Stomach (tissue), 4 donors: ENCODE measurements around the gene CEP350.

Experiments
- EP300 ChIP-seq: sonication (generic); formaldehyde crosslinking; IDR thresholded peaks from one replicate; pipeline ENCODE4 v1.6.1; 2017; ENCODE audit warnings: antibody characterized with exemption
- POLR2A ChIP-seq, 4 donors: fragments of 450-650 bp; IDR thresholded peaks; one replicate each; pipeline ENCODE4 v1.6.1; 2016; ENCODE audit warnings: antibody characterized with exemption in 4 of 4, control low read depth in 2 of 4, mild to moderate bottlenecking in 1 of 4, moderate library complexity in 1 of 4
- POLR2AphosphoS5 ChIP-seq, 3 donors: sonication (generic); formaldehyde crosslinking; IDR thresholded peaks; one replicate each; pipeline ENCODE4 v1.6.1; 2016; ENCODE audit warnings: antibody characterized with exemption in 3 of 3
- TF ChIP-seq, protein P1 (sequence below), 7 experiments: fragments of 450-650 bp in 4 of 7; fragments of 200-600 bp in 3 of 7; sonication (generic) in 3 of 7; IDR thresholded peaks; one replicate each; pipeline ENCODE4 v1.5.1; 2016 to 2019; ENCODE audit warnings: antibody characterized with exemption in 7 of 7, control low read depth in 2 of 7, mild to moderate bottlenecking in 1 of 7

DNA sequence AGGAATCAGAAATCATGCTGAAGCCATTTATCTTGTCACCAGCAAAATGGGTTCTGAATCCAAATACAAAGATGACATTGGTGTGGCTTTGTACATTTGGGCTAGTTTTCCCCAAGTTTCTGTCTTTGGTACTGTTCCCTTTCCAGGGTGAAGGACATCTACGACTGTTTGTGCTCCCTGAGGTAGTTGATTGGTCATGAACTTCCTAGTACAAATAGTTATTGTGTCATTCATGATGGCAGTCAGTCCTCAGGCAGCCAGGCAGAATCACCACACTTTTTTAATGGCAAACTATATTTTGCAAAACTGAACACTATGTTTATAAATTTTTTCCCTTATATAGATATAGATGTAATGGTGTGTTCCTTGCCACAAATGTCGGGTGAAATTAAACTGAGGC lies 46.0 kb downstream of the CEP350 start:
- TF ChIP-seq, protein P1, sequence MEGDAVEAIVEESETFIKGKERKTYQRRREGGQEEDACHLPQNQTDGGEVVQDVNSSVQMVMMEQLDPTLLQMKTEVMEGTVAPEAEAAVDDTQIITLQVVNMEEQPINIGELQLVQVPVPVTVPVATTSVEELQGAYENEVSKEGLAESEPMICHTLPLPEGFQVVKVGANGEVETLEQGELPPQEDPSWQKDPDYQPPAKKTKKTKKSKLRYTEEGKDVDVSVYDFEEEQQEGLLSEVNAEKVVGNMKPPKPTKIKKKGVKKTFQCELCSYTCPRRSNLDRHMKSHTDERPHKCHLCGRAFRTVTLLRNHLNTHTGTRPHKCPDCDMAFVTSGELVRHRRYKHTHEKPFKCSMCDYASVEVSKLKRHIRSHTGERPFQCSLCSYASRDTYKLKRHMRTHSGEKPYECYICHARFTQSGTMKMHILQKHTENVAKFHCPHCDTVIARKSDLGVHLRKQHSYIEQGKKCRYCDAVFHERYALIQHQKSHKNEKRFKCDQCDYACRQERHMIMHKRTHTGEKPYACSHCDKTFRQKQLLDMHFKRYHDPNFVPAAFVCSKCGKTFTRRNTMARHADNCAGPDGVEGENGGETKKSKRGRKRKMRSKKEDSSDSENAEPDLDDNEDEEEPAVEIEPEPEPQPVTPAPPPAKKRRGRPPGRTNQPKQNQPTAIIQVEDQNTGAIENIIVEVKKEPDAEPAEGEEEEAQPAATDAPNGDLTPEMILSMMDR (IDR thresholded peaks at IDR 0.05), result no peak
- TF ChIP-seq POLR2AphosphoS5 (IDR thresholded peaks at IDR 0.05) (no peak), POLR2A (IDR thresholded peaks at IDR 0.05) (no peak), EP300 (no peak)
